GM23338 (cell line): Measurements from ENCODE around the gene GLCCI1. TPM values are rescaled to one million over a fixed set of nuclear protein-coding genes. Genes with fewer than 3 reads are reported as not detected.

Source experiments
- ATAC-seq: fragments of 200-7000 bp; cut with Tn5 transposase; 3 replicates; pipeline ENCODE4 v1.9.1; 2020
- DNase-seq: peaks from one replicate; pipeline ENCODE4 v3.0.0-alpha.2; 2015; ENCODE audit warnings: low spot score
- H2AFZ ChIP-seq: fragments of 200-600 bp; sonication (generic); 2 replicates; pipeline ENCODE4 v1.8.0; 2016; ENCODE audit warnings: antibody characterized with exemption, mild to moderate bottlenecking, moderate library complexity
- H3F3A ChIP-seq: fragments of 200-600 bp; sonication (generic); replicated peaks from 2 replicates; pipeline ENCODE4 v1.8.0; 2017; ENCODE audit warnings: antibody characterized with exemption, mixed run types, low read depth
- H3K27ac ChIP-seq: fragments of 200-600 bp; sonication (generic); 2 replicates; pipeline ENCODE4 v1.6.1; 2016; ENCODE audit warnings: low read depth
- H3K27me3 ChIP-seq: fragments of 200-600 bp; sonication (generic); 2 replicates; pipeline ENCODE4 v1.8.0; 2016; ENCODE audit warnings: mild to moderate bottlenecking, mixed run types, moderate library complexity; ENCODE audit not compliant: insufficient read depth
- H3K36me3 ChIP-seq: fragments of 200-600 bp; sonication (generic); 2 replicates; pipeline ENCODE4 v1.8.0; 2016; ENCODE audit warnings: mild to moderate bottlenecking; ENCODE audit not compliant: insufficient read depth
- H3K4me1 ChIP-seq: fragments of 200-600 bp; sonication (generic); 2 replicates; pipeline ENCODE4 v1.8.0; 2016; ENCODE audit warnings: mild to moderate bottlenecking, moderate library complexity; ENCODE audit not compliant: insufficient read depth
- H3K4me2 ChIP-seq: fragments of 200-600 bp; sonication (generic); 2 replicates; pipeline ENCODE4 v1.7.1; 2017; ENCODE audit warnings: mixed run types
- H3K4me3 ChIP-seq: fragments of 200-600 bp; sonication (generic); 2 replicates; pipeline ENCODE4 v1.6.1; 2016; ENCODE audit warnings: mixed run types
- H3K79me2 ChIP-seq: fragments of 200-600 bp; sonication (generic); replicated peaks from 2 replicates; pipeline ENCODE4 v1.8.0; 2017; ENCODE audit warnings: mild to moderate bottlenecking; ENCODE audit not compliant: insufficient read depth
- H3K9me2 ChIP-seq: fragments of 200-600 bp; sonication (generic); 2 replicates; pipeline ENCODE4 v1.8.0; 2017; ENCODE audit not compliant: insufficient read depth
- H4K20me1 ChIP-seq: fragments of 200-600 bp; sonication (generic); replicated peaks from 2 replicates; pipeline ENCODE4 v1.8.0; 2017; ENCODE audit warnings: mild to moderate bottlenecking; ENCODE audit not compliant: insufficient read depth
- H3K27ac Mint-ChIP-seq: 2 replicates; pipeline ENCODE4 v1.8.0; 2020; ENCODE audit warnings: inconsistent platforms, mild to moderate bottlenecking, moderate library complexity, mixed read lengths
- H3K27me3 Mint-ChIP-seq: 3 replicates; pipeline ENCODE4 v1.8.0; 2022; ENCODE audit warnings: low read depth, mild to moderate bottlenecking, moderate library complexity, mixed read lengths, inconsistent platforms; ENCODE audit not compliant: insufficient read depth, poor library complexity
- H3K36me3 Mint-ChIP-seq: 3 replicates; pipeline ENCODE4 v1.8.0; 2021; ENCODE audit warnings: low read depth, mild to moderate bottlenecking, inconsistent platforms, moderate library complexity, mixed read lengths
- H3K4me1 Mint-ChIP-seq: 3 replicates; pipeline ENCODE4 v1.8.0; 2020; ENCODE audit warnings: mild to moderate bottlenecking, inconsistent platforms, mixed read lengths
- H3K4me3 Mint-ChIP-seq: 3 replicates; pipeline ENCODE4 v1.8.0; 2021; ENCODE audit warnings: moderate library complexity, mild to moderate bottlenecking, inconsistent platforms, mixed read lengths
- H3K9me3 Mint-ChIP-seq: 3 replicates; pipeline ENCODE4 v1.8.0; 2020; ENCODE audit warnings: moderate library complexity, mild to moderate bottlenecking, inconsistent platforms, mixed read lengths
- CREB1 ChIP-seq: fragments of 250-450 bp; sonication (Bioruptor Pico); IDR thresholded peaks from 2 replicates; pipeline ENCODE4 v1.5.0; 2020; ENCODE audit warnings: low read depth, mild to moderate bottlenecking, moderate library complexity
- JUNB ChIP-seq: IDR thresholded peaks from one replicate; pipeline ENCODE4 v1.6.1; 2016; ENCODE audit warnings: antibody characterized with exemption; ENCODE audit not compliant: unreplicated experiment
- NANOG ChIP-seq: IDR thresholded peaks from 2 replicates; pipeline ENCODE4 v1.6.1; 2016; ENCODE audit warnings: antibody characterized with exemption, borderline replicate concordance
- STAT1 ChIP-seq: IDR thresholded peaks from one replicate; pipeline ENCODE4 v1.6.1; 2016; ENCODE audit warnings: antibody characterized with exemption; ENCODE audit not compliant: unreplicated experiment
- ZNF331 ChIP-seq: fragments of 250-450 bp; sonication (Bioruptor Pico); IDR thresholded peaks from 2 replicates; pipeline ENCODE4 v1.5.0; 2020; ENCODE audit warnings: low read depth, mild to moderate bottlenecking, moderate library complexity
- polyA plus RNA-seq: library from polyadenylated mRNA; unstranded; fragments of >200 nt; fragmentation: Nextera tagmentation; extraction: Ambion mirVana; gene quantifications from 2 replicates; pipeline ENCODE4 v1.2.1, GENCODE V29; 2016
- total RNA-seq: library from RNA; depleted of rRNA; stranded (reverse); fragments of >200 nt; shearing (Covaris generic); gene quantifications from 2 replicates; pipeline ENCODE4 v1.2.3, GENCODE V29; 2014
- TF ChIP-seq, protein P1 (sequence below): fragments of 250-450 bp; sonication (Bioruptor Pico); IDR thresholded peaks from 2 replicates; pipeline ENCODE4 v1.5.0; 2020; ENCODE audit warnings: mild to moderate bottlenecking, moderate library complexity
- TF ChIP-seq, protein P2 (sequence below): IDR thresholded peaks from 2 replicates; pipeline ENCODE4 v1.6.1; 2016; ENCODE audit warnings: antibody characterized with exemption
- TF ChIP-seq, protein P3 (sequence below), 2 experiments: fragments of 200-600 bp in 1 of 2; sonication (generic) in 1 of 2; conservative IDR thresholded peaks; 2 replicates each; pipeline versions ENCODE4 v1.5.1 to v1.6.1; 2016 to 2017; ENCODE audit warnings: antibody characterized with exemption in 2 of 2, low read depth in 2 of 2, mild to moderate bottlenecking in 2 of 2, moderate library complexity in 1 of 2

Gene GLCCI1
- total and polyA plus RNA-seq, 2 experiments from 2014 or later = 15.0 to 15.7 TPM

DNA sequence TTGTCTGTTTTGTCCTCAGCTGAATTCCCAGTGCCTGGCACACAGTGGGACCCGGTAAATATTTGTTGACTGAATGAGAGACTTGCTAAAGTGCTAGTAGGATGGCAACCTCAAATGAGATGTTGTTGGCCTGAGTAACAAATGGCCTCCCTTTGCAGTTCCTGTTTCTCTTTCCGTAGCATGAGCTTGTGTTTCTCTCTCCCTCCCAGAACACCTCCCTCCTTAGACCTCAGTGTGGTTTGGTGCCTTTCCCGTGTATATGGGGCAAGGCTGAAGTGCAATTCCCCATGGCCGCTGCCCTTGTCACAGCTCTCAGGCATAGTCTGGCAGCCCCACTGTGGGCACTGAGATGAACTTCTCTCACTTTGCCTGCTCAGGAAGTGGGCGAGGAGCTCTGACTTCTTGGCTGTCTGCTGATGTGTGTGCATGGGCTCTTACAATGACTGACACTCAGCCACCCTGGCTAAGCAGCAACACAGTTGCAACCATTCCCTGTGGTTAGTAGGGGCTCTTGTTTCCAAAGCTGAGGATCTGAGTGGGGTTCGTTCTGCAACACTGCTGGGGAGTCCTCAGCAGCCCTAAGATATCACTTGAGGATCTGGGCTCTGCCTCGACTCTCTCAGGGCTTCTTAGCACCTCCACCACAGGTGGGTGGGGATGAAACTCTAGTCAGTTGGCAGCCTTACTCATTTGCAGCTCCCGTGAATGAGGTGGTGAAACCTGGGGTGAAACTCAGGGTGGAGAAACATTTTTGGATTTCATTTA is 157.3 kb downstream of the GLCCI1 start:
- Mint-ChIP-seq H3K4me1 (peaks cover 16% of the 10 kb centered on the region), H3K27ac (peak overlapping the region; percentile 8; the same call in 1 of the 2 replicates)
- TF ChIP-seq ZNF331 (CRISPR knock-in tag) (no peak), STAT1 (no peak), CREB1 (CRISPR knock-in tag) (no peak), JUNB (no peak), NANOG (no peak)
- TF ChIP-seq, protein P1, sequence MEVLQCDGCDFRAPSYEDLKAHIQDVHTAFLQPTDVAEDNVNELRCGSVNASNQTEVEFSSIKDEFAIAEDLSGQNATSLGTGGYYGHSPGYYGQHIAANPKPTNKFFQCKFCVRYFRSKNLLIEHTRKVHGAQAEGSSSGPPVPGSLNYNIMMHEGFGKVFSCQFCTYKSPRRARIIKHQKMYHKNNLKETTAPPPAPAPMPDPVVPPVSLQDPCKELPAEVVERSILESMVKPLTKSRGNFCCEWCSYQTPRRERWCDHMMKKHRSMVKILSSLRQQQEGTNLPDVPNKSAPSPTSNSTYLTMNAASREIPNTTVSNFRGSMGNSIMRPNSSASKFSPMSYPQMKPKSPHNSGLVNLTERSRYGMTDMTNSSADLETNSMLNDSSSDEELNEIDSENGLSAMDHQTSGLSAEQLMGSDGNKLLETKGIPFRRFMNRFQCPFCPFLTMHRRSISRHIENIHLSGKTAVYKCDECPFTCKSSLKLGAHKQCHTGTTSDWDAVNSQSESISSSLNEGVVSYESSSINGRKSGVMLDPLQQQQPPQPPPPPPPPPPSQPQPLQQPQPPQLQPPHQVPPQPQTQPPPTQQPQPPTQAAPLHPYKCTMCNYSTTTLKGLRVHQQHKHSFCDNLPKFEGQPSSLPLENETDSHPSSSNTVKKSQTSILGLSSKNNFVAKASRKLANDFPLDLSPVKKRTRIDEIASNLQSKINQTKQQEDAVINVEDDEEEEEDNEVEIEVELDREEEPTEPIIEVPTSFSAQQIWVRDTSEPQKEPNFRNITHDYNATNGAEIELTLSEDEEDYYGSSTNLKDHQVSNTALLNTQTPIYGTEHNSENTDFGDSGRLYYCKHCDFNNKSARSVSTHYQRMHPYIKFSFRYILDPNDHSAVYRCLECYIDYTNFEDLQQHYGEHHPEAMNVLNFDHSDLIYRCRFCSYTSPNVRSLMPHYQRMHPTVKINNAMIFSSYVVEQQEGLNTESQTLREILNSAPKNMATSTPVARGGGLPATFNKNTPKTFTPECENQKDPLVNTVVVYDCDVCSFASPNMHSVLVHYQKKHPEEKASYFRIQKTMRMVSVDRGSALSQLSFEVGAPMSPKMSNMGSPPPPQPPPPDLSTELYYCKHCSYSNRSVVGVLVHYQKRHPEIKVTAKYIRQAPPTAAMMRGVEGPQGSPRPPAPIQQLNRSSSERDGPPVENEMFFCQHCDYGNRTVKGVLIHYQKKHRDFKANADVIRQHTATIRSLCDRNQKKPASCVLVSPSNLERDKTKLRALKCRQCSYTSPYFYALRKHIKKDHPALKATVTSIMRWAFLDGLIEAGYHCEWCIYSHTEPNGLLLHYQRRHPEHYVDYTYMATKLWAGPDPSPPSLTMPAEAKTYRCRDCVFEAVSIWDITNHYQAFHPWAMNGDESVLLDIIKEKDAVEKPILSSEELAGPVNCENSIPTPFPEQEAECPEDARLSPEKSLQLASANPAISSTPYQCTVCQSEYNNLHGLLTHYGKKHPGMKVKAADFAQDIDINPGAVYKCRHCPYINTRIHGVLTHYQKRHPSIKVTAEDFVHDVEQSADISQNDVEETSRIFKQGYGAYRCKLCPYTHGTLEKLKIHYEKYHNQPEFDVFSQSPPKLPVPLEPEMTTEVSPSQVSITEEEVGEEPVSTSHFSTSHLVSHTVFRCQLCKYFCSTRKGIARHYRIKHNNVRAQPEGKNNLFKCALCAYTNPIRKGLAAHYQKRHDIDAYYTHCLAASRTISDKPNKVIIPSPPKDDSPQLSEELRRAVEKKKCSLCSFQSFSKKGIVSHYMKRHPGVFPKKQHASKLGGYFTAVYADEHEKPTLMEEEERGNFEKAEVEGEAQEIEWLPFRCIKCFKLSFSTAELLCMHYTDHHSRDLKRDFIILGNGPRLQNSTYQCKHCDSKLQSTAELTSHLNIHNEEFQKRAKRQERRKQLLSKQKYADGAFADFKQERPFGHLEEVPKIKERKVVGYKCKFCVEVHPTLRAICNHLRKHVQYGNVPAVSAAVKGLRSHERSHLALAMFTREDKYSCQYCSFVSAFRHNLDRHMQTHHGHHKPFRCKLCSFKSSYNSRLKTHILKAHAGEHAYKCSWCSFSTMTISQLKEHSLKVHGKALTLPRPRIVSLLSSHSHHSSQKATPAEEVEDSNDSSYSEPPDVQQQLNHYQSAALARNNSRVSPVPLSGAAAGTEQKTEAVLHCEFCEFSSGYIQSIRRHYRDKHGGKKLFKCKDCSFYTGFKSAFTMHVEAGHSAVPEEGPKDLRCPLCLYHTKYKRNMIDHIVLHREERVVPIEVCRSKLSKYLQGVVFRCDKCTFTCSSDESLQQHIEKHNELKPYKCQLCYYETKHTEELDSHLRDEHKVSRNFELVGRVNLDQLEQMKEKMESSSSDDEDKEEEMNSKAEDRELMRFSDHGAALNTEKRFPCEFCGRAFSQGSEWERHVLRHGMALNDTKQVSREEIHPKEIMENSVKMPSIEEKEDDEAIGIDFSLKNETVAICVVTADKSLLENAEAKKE (CRISPR knock-in tag) = no peak
- TF ChIP-seq, protein P2, sequence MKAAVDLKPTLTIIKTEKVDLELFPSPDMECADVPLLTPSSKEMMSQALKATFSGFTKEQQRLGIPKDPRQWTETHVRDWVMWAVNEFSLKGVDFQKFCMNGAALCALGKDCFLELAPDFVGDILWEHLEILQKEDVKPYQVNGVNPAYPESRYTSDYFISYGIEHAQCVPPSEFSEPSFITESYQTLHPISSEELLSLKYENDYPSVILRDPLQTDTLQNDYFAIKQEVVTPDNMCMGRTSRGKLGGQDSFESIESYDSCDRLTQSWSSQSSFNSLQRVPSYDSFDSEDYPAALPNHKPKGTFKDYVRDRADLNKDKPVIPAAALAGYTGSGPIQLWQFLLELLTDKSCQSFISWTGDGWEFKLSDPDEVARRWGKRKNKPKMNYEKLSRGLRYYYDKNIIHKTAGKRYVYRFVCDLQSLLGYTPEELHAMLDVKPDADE = no peak
- TF ChIP-seq, protein P3, sequence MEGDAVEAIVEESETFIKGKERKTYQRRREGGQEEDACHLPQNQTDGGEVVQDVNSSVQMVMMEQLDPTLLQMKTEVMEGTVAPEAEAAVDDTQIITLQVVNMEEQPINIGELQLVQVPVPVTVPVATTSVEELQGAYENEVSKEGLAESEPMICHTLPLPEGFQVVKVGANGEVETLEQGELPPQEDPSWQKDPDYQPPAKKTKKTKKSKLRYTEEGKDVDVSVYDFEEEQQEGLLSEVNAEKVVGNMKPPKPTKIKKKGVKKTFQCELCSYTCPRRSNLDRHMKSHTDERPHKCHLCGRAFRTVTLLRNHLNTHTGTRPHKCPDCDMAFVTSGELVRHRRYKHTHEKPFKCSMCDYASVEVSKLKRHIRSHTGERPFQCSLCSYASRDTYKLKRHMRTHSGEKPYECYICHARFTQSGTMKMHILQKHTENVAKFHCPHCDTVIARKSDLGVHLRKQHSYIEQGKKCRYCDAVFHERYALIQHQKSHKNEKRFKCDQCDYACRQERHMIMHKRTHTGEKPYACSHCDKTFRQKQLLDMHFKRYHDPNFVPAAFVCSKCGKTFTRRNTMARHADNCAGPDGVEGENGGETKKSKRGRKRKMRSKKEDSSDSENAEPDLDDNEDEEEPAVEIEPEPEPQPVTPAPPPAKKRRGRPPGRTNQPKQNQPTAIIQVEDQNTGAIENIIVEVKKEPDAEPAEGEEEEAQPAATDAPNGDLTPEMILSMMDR (conservative IDR thresholded peaks at IDR 0.05; ENCODE audit: low read depth in 2 of 2) = no peak

More for the DNA sequence above, 157.3 kb downstream of the GLCCI1 start:
- ATAC-seq (no peak), DNase-seq (no peak)
- Mint-ChIP-seq H3K4me3 (no peak overlapping the region), H3K9me3 (no peaks in the 10 kb centered on the region), H3K36me3 (peaks cover 11% of the 10 kb centered on the region), H3K27me3 (peaks cover 7% of the 10 kb centered on the region)
- Histone ChIP-seq H3K36me3 (no peaks in the 10 kb centered on the region), H3K4me2 (no peak overlapping the region), H3K27ac (no peak overlapping the region), H3K4me3 (no peak overlapping the region), H3K9me2 (peaks cover 15% of the 10 kb centered on the region; the same call in 1 of the 2 replicates), H3F3A (no peaks in the 10 kb centered on the region), H3K27me3 (no peaks in the 10 kb centered on the region), H3K79me2 (no peaks in the 10 kb centered on the region), H4K20me1 (no peaks in the 10 kb centered on the region), H3K4me1 (peaks cover 8% of the 10 kb centered on the region; the same call in 1 of the 2 replicates), H2AFZ (no peak overlapping the region)
